K562 (cell line): ENCODE data around the gene SDCCAG8. TPM values are rescaled to one million over a fixed set of nuclear protein-coding genes. Genes with fewer than 3 reads are reported as not detected.

Experiments used
- ATAC-seq: fragments of 200-7000 bp; cut with Tn5 transposase; 3 replicates; pipeline ENCODE4 v1.9.1; 2020; ENCODE audit warnings: moderate library complexity
- BruUV-seq: library from RNA; stranded (reverse); fragments of 400-500 nt; replicated peaks from 2 replicates; lab custom pipeline; 2021; lab: Mats Ljungman, UMichigan
- CTCF ChIA-PET: fragments of 300-600 bp; formaldehyde crosslinking; extraction: SDS; loops from one replicate; lab custom pipeline; 2021; ENCODE audit warnings: low intra/inter-chr PET ratio; lab: Yijun Ruan, JAX
- POLR2A ChIA-PET: fragments of 300-600, 350-650 bp; sonication (Branson Sonifier 250); formaldehyde crosslinking; extraction: SDS; loops from one replicate; lab custom pipeline; 2021; ENCODE audit warnings: antibody characterized with exemption, inconsistent platforms; lab: Yijun Ruan, JAX
- DNase-seq, 4 experiments: peaks; one replicate each; pipeline versions ENCODE4 v3.0.0 to v3.0.0-alpha.2; 2011 to 2018; ENCODE audit warnings: low spot score in 3 of 4, mixed read lengths in 3 of 4; ENCODE audit errors: extremely low read depth in 1 of 4
- FAIRE-seq: peaks from 2 replicates; lab custom pipeline; 2011; peaks lifted over from hg19 to GRCh38; lab: Jason Lieb, UNC
- H2AFZ ChIP-seq: 2 replicates; pipeline ENCODE4 v1.6.0; 2011; ENCODE audit warnings: low read depth, low read length, control low read depth, inconsistent platforms
- H3K27ac ChIP-seq: fragments of 200-600 bp; 3 replicates; pipeline ENCODE4 v1.8.0; 2011; ENCODE audit warnings: low read depth, mild to moderate bottlenecking, control low read depth, inconsistent platforms, low read length, moderate library complexity, mixed read lengths; ENCODE audit errors: extremely low read depth
- H3K27me3 ChIP-seq, 2 experiments: fragments of 300-600 bp in 1 of 2; 2 replicates in 1 of 2; 3 replicates in 1 of 2; pipeline versions ENCODE4 v1.6.0 to v1.8.0; 2011; ENCODE audit warnings: inconsistent platforms in 2 of 2, low read length in 2 of 2, mild to moderate bottlenecking in 1 of 2, mixed read lengths in 1 of 2, moderate library complexity in 1 of 2; ENCODE audit not compliant: control insufficient read depth in 2 of 2, insufficient read depth in 2 of 2
- H3K36me3 ChIP-seq: fragments of 300-600 bp; 3 replicates; pipeline ENCODE4 v1.8.0; 2011; ENCODE audit warnings: mild to moderate bottlenecking, low read length, inconsistent platforms; ENCODE audit not compliant: control insufficient read depth, insufficient read depth
- H3K4me1 ChIP-seq, 2 experiments: fragments of 200-600 bp in 1 of 2; replicated peaks in 1 of 2; 2 replicates in 1 of 2; 3 replicates in 1 of 2; pipeline versions ENCODE4 v1.5.1 to v1.8.0; 2011; ENCODE audit warnings: inconsistent platforms in 2 of 2, low read length in 2 of 2, mild to moderate bottlenecking in 1 of 2, mixed read lengths in 1 of 2, moderate library complexity in 1 of 2; ENCODE audit not compliant: control insufficient read depth in 2 of 2, insufficient read depth in 2 of 2
- H3K4me2 ChIP-seq: 2 replicates; pipeline ENCODE4 v1.6.1; 2011; ENCODE audit warnings: low read length, control low read depth, inconsistent platforms, mixed read lengths; ENCODE audit not compliant: insufficient read depth
- H3K4me3 ChIP-seq: fragments of 200-600 bp; sonication (generic), shearing (Covaris generic); 2 replicates; pipeline ENCODE4 v1.5.1; 2016; ENCODE audit warnings: control low read depth, inconsistent platforms
- H3K79me2 ChIP-seq: fragments of 200-600 bp; 3 replicates; pipeline ENCODE4 v1.8.0; 2011; ENCODE audit warnings: low read length, inconsistent platforms; ENCODE audit not compliant: control insufficient read depth, insufficient read depth
- H3K9ac ChIP-seq, 2 experiments: 2 replicates each; pipeline versions ENCODE4 v1.6.0 to v1.6.1; 2011; ENCODE audit warnings: low read depth in 2 of 2, low read length in 2 of 2, control low read depth in 1 of 2, inconsistent platforms in 1 of 2, mild to moderate bottlenecking in 1 of 2, mixed read lengths in 1 of 2; ENCODE audit not compliant: insufficient read depth in 1 of 2
- H3K9me1 ChIP-seq: one replicate; pipeline ENCODE4 v1.6.0; 2011; ENCODE audit warnings: inconsistent platforms, mild to moderate bottlenecking, low read length, moderate library complexity; ENCODE audit not compliant: control insufficient read depth, insufficient read depth
- H3K9me3 ChIP-seq: replicated peaks from 2 replicates; pipeline ENCODE4 v1.5.1; 2011; ENCODE audit warnings: low read depth, low read length, inconsistent platforms; ENCODE audit not compliant: control insufficient read depth, insufficient read depth
- H4K20me1 ChIP-seq: replicated peaks from 2 replicates; pipeline ENCODE4 v1.6.1; 2011; ENCODE audit warnings: low read length, inconsistent platforms, mixed read lengths; ENCODE audit not compliant: control insufficient read depth, insufficient read depth
- DNMT1 ChIP-seq: fragments of 450-650 bp; IDR thresholded peaks from 2 replicates; pipeline ENCODE4 v1.6.1; 2016; ENCODE audit warnings: antibody characterized with exemption, mild to moderate bottlenecking
- EGR1 ChIP-seq: fragments of 450-650 bp; conservative IDR thresholded peaks from 2 replicates; pipeline ENCODE4 v1.6.1; 2017; ENCODE audit warnings: mild to moderate bottlenecking
- EP400 ChIP-seq: fragments of 450-650 bp; IDR thresholded peaks from 2 replicates; pipeline ENCODE4 v1.6.1; 2017; ENCODE audit warnings: antibody characterized with exemption, mild to moderate bottlenecking, moderate library complexity
- IRF2 ChIP-seq: sonication (generic); formaldehyde crosslinking; IDR thresholded peaks from 2 replicates; pipeline ENCODE4 v1.8.1; 2022; ENCODE audit warnings: mild to moderate bottlenecking, missing genetic modification reagents
- MECOM ChIP-seq: fragments of 250-450 bp; sonication (Bioruptor Pico); IDR thresholded peaks from 2 replicates; pipeline ENCODE4 v1.8.0; 2022; ENCODE audit warnings: inconsistent platforms
- NCOA6 ChIP-seq: fragments of 450-650 bp; IDR thresholded peaks from 2 replicates; pipeline ENCODE4 v1.6.1; 2017; ENCODE audit warnings: mild to moderate bottlenecking
- NFE2 ChIP-seq: IDR thresholded peaks from 2 replicates; pipeline ENCODE4 v1.6.1; 2014; ENCODE audit warnings: antibody characterized with exemption, low read depth
- SMAD2 ChIP-seq: fragments of 150-350 bp; IDR thresholded peaks from 2 replicates; pipeline ENCODE4 v1.6.1; 2014; ENCODE audit warnings: low read depth, mild to moderate bottlenecking, low read length
- SMARCB1 ChIP-seq: IDR thresholded peaks from 2 replicates; pipeline ENCODE4 v1.6.1; 2011; ENCODE audit warnings: improper control_type of control experiment, low read depth; ENCODE audit not compliant: insufficient read length
- TAL1 ChIP-seq: fragments of 450-650 bp; IDR thresholded peaks from 2 replicates; pipeline ENCODE4 v1.6.1; 2016; ENCODE audit warnings: mild to moderate bottlenecking
- WHSC1 ChIP-seq: IDR thresholded peaks from one replicate; pipeline ENCODE4 v1.6.1; 2012; ENCODE audit warnings: low read length, control low read depth, inconsistent platforms
- ZNF146 ChIP-seq: IDR thresholded peaks from one replicate; pipeline ENCODE4 v1.6.1; 2018; ENCODE audit warnings: missing compliant biosample characterization; ENCODE audit not compliant: unreplicated experiment
- ZNF263 ChIP-seq: sonication (generic); formaldehyde crosslinking; IDR thresholded peaks from 2 replicates; pipeline ENCODE4 v1.8.0; 2022; ENCODE audit warnings: mild to moderate bottlenecking, missing genetic modification reagents, borderline replicate concordance
- ZNF282 ChIP-seq: sonication (generic); formaldehyde crosslinking; IDR thresholded peaks from 2 replicates; pipeline ENCODE4 v1.8.1; 2023; ENCODE audit warnings: missing genetic modification reagents
- ZNF408 ChIP-seq: fragments of 250-450 bp; sonication (Bioruptor Pico); IDR thresholded peaks from 2 replicates; pipeline ENCODE4 v1.4.0; 2020; ENCODE audit warnings: low read depth, mild to moderate bottlenecking, moderate library complexity
- ZNF707 ChIP-seq: fragments of 250-450 bp; sonication (Bioruptor Pico); conservative IDR thresholded peaks from 2 replicates; pipeline ENCODE4 v1.8.0; 2022; ENCODE audit warnings: inconsistent platforms, mild to moderate bottlenecking, moderate library complexity
- ZNF764 ChIP-seq: fragments of 250-450 bp; sonication (Bioruptor Pico); IDR thresholded peaks from 2 replicates; pipeline ENCODE4 v1.4.0; 2020; ENCODE audit warnings: low read depth, mild to moderate bottlenecking, moderate library complexity
- WGBS: fragments of 100-300 bp; shearing (Covaris generic); methylation state at CpG from one replicate; pipeline ENCODE4 v1.1.6; 2016; ENCODE audit warnings: low coverage, mixed read lengths; ENCODE audit not compliant: insufficient coverage; ENCODE audit errors: missing lambda C conversion rate; 5-methylcytosine and 5-hydroxymethylcytosine counted together
- in situ Hi-C: fragments of 300-500 bp; cut with MboI; formaldehyde crosslinking; loops from 4 replicates; pipeline ENCODE4 v1.15.0; 2018; ENCODE audit warnings: inconsistent platforms, mixed read lengths
- intact Hi-C: fragments of 100-400 bp; cut with micrococcal nuclease; formaldehyde crosslinking; loops from 2 replicates; pipeline ENCODE4 v1.14.2; 2022
- polyA plus RNA-seq, 8 experiments: library from polyadenylated mRNA; depleted of rRNA in 4 of 8; stranded (reverse) in 5 of 8; unstranded in 3 of 8; fragments of >200 nt; fragmentation: Nextera tagmentation in 2 of 8; fragmentation: Illumina TruSeq in 1 of 8; extraction: Ambion mirVana in 2 of 8; extraction: Trizol in 1 of 8; gene quantifications; 2 replicates each; pipeline versions ENCODE4 v1.2.1 to v1.2.3, GENCODE V29; 2011 to 2014; ENCODE audit warnings: inconsistent platforms in 1 of 8, missing spikeins in 1 of 8
- total RNA-seq, 7 experiments: library from RNA; depleted of rRNA in 6 of 7; stranded (reverse); fragments of >200 nt in 6 of 7; fragmentation: Illumina TruSeq in 2 of 7; extraction: Trizol in 2 of 7; gene quantifications; 2 replicates each; pipeline versions ENCODE4 v1.2.1 to v1.2.3, GENCODE V29; 2011 to 2021; ENCODE audit warnings: low replicate concordance in 1 of 7
- TF ChIP-seq, protein P1 (sequence below): fragments of 450-650 bp; IDR thresholded peaks from 2 replicates; pipeline ENCODE4 v1.6.1; 2017; ENCODE audit warnings: antibody characterized with exemption
- TF ChIP-seq, protein P2 (sequence below): fragments of 250-450 bp; sonication (Bioruptor Pico); IDR thresholded peaks from 2 replicates; pipeline ENCODE4 v1.8.0; 2021; ENCODE audit warnings: borderline replicate concordance, mild to moderate bottlenecking, moderate library complexity; ENCODE audit not compliant: poor library complexity, severe bottlenecking

The SDCCAG8 gene
- total and polyA plus RNA-seq, 9 of the 15 experiments (the other 6 are each of a cell fraction or from before 2014, with no cell fraction given) = 17.9 to 36.7 (median 25.4) TPM

DNA sequence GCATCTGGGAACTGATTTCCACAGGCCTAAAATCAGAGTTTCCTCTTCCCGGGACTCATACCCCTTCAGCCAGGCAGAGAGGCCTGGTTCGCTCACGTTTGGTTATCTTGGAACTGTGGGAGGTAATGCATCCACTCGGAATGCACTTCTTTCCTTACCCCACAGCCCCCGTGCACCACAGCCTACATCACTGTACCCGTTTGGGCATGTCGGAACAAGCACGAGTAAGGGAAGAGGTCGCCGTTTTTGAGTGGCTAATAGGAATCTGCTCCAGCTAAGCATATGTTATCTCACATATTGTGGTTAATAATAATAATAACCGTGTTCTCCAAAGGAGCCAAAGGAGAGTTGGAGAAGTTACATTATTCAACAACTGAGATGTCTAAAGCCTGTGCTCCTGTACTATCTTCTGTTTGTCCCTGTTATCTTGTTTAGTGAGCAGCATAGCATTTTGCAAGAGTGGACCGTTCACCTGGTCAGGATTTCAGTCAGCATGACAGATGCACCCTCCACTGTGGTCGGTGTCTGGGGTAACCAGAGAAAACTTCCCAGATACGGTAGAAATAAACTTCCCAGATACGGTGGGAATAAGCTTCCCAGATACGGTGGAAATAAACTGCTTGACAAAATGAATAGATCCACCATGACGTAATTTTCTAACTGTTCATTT is 198.6 kb downstream of the SDCCAG8 start:
- H3K4me3 ChIP-seq = no peak overlapping the region
- H3K9ac ChIP-seq = no peak overlapping the region
- H3K27me3 ChIP-seq = no peaks in the 10 kb centered on the region
- no peaks in the 10 kb centered on the region for H3K36me3 ChIP-seq
- WGBS = 46% methylated on average over 17 of the region's 17 CpGs
- H2AFZ ChIP-seq = no peak overlapping the region
- in situ Hi-C loops (no loop called here), intact Hi-C loops (no loop called here)
- ChIA-PET POLR2A (interaction anchor here (1.4 kb wide), 1 partner anchor 11 kb away, joined by 5 read pairs; no protein-coding TSS in a partner anchor), CTCF (no interaction called here)
- no peak overlapping the region for H3K27ac ChIP-seq
- no peaks in the 10 kb centered on the region for H3K9me3 ChIP-seq
- no peak overlapping the region for H3K4me2 ChIP-seq
- BruUV-seq = no TSS peak
- no peaks in the 10 kb centered on the region for H3K79me2 ChIP-seq
- no peaks in the 10 kb centered on the region for H3K4me1 ChIP-seq
- FAIRE-seq = no peak
- H3K9me1 ChIP-seq = no peaks in the 10 kb centered on the region
- TF ChIP-seq NFE2 (no peak), NCOA6 (no peak), IRF2 (CRISPR knock-in tag) (no peak), ZNF146 (CRISPR knock-in tag) (no peak), ZNF764 (CRISPR knock-in tag) (no peak), TAL1 (no peak), ZNF282 (CRISPR knock-in tag) (no peak), SMARCB1 (no peak), ZNF263 (CRISPR knock-in tag) (no peak), DNMT1 (no peak), EP400 (no peak), ZNF707 (CRISPR knock-in tag) (no peak), WHSC1 (no peak), MECOM (CRISPR knock-in tag) (no peak), SMAD2 (no peak), ZNF408 (no peak), EGR1 (no peak)
- TF ChIP-seq, protein P1, sequence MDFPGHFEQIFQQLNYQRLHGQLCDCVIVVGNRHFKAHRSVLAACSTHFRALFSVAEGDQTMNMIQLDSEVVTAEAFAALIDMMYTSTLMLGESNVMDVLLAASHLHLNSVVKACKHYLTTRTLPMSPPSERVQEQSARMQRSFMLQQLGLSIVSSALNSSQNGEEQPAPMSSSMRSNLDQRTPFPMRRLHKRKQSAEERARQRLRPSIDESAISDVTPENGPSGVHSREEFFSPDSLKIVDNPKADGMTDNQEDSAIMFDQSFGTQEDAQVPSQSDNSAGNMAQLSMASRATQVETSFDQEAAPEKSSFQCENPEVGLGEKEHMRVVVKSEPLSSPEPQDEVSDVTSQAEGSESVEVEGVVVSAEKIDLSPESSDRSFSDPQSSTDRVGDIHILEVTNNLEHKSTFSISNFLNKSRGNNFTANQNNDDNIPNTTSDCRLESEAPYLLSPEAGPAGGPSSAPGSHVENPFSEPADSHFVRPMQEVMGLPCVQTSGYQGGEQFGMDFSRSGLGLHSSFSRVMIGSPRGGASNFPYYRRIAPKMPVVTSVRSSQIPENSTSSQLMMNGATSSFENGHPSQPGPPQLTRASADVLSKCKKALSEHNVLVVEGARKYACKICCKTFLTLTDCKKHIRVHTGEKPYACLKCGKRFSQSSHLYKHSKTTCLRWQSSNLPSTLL = no peak
- TF ChIP-seq, protein P2, sequence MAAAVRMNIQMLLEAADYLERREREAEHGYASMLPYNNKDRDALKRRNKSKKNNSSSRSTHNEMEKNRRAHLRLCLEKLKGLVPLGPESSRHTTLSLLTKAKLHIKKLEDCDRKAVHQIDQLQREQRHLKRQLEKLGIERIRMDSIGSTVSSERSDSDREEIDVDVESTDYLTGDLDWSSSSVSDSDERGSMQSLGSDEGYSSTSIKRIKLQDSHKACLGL (CRISPR knock-in tag) = no peak
- TF ChIP-seq, all 486 proteins: peak for 0
- DNase-seq (no peak), ATAC-seq (no peak)
- H4K20me1 ChIP-seq = no peaks in the 10 kb centered on the region
